ENCODE data around the gene CALML6. TPM values are rescaled to one million over a fixed set of nuclear protein-coding genes. Genes with fewer than 3 reads are reported as not detected.

Gene CALML6
- under 1 TPM in 2 of 4 donors, not detected in 2; 0.24 to 0.36 TPM for total RNA-seq
- polyA plus RNA-seq = 0.18 TPM
- long read RNA-seq, donor 1 = 0 reads
- long read RNA-seq, donor 2 = 0 reads
- long read RNA-seq, donor 3 = 0 reads
- long read RNA-seq, donor 4 = 0 reads

GRCh38 chr1:1914971-1915692, at the start of gene CALML6:
Gene CALML6, plus strand, starts transcription at chr1:1915260. Its CDS starts 21 bp downstream, at chr1:1915281.
- H3K4me3 ChIP-seq (ENCODE audit: low read length) = no peak within 1 kb of the TSS
- ATAC-seq = no peak
- no peaks in the 10 kb centered on the region for H3K4me1 ChIP-seq (ENCODE audit: control insufficient read depth, insufficient read depth, low read length)
- H3K27me3 ChIP-seq (ENCODE audit: control insufficient read depth, insufficient read depth) = no peaks in the 10 kb centered on the region
- no peaks in the 10 kb centered on the region for H3K9me3 ChIP-seq (ENCODE audit: control insufficient read depth, low read length)
- DNase-seq = peak in 2 of 3 donors; percentile 54 to 55
- WGBS = 84% methylated on average over 15 of the region's 15 CpGs
- intact Hi-C loops (cut with DNase I) = no loop called here
- H3K27ac ChIP-seq (ENCODE audit: low read length) = no peak within 1 kb of the TSS

GRCh38 chr1:1867164-1867563, 47.9 kb upstream of the CALML6 start:
- H3K9me3 ChIP-seq (ENCODE audit: control insufficient read depth, low read length) = no peaks in the 10 kb centered on the region
- H3K4me1 ChIP-seq (ENCODE audit: control insufficient read depth, insufficient read depth, low read length) = peaks cover 18% of the 10 kb centered on the region
- intact Hi-C loops (cut with DNase I) = no loop called here
- no peaks in the 10 kb centered on the region for H3K27me3 ChIP-seq (ENCODE audit: control insufficient read depth, insufficient read depth)
- ATAC-seq (no peak), DNase-seq (no peak)
- no peak overlapping the region for H3K27ac ChIP-seq (ENCODE audit: low read length)
- 98% methylated on average over 3 of the region's 3 CpGs for WGBS
- no peak overlapping the region for H3K4me3 ChIP-seq (ENCODE audit: low read length)

- intact Hi-C loops (cut with DNase I) = no loop called here
- Histone ChIP-seq H3K27me3 (ENCODE audit: control insufficient read depth, insufficient read depth) (no peaks in the 10 kb centered on the region), H3K9me3 (ENCODE audit: control insufficient read depth, low read length) (no peaks in the 10 kb centered on the region), H3K4me3 (ENCODE audit: low read length) (no peak overlapping the region), H3K4me1 (ENCODE audit: control insufficient read depth, insufficient read depth, low read length) (peaks cover 23% of the 10 kb centered on the region), H3K27ac (ENCODE audit: low read length) (no peak overlapping the region)
- DNase-seq = no peak
- ATAC-seq = no peak
- WGBS = 32% methylated on average over 4 of the region's 4 CpGs
Observed at GRCh38 chr1:1869469-1869868, 45.6 kb upstream of the CALML6 start.

- 77% methylated on average over 11 of the region's 11 CpGs for WGBS
- DNase-seq (no peak), ATAC-seq (no peak)
- Histone ChIP-seq H3K9me3 (ENCODE audit: control insufficient read depth, low read length) (no peaks in the 10 kb centered on the region), H3K4me3 (ENCODE audit: low read length) (no peak overlapping the region), H3K4me1 (ENCODE audit: control insufficient read depth, insufficient read depth, low read length) (peaks cover 30% of the 10 kb centered on the region), H3K27me3 (ENCODE audit: control insufficient read depth, insufficient read depth) (no peaks in the 10 kb centered on the region), H3K27ac (ENCODE audit: low read length) (peak overlapping the region; percentile 74)
- intact Hi-C loops (cut with DNase I) = no loop called here
Observed at GRCh38 chr1:1872329-1872994, 42.6 kb upstream of the CALML6 start.

DNA sequence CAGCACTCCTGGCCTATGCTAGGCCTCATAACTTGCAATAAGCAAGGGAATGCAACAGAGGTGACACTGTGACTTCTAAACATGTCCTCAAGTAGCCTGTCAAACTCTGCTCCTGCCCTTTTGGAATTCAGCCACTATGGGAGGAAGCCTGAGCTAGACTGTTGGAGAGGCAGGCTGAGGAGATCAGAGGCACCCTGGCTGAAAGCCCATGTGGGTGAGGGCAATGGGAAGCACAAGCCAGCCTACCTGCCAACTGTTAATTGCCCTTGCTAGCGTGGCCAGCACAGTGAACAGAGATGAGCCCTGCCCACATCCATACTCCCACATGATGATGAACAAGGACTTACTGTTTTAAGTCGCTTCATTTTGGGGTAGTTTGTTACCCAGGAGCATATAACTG, 41.9 kb upstream of the CALML6 start:
- Histone ChIP-seq H3K4me3 (ENCODE audit: low read length) (no peak overlapping the region), H3K27me3 (ENCODE audit: control insufficient read depth, insufficient read depth) (no peaks in the 10 kb centered on the region), H3K4me1 (ENCODE audit: control insufficient read depth, insufficient read depth, low read length) (peaks cover 34% of the 10 kb centered on the region), H3K27ac (ENCODE audit: low read length) (peak overlapping the region; percentile 74), H3K9me3 (ENCODE audit: control insufficient read depth, low read length) (no peaks in the 10 kb centered on the region)
- intact Hi-C loops (cut with DNase I) = no loop called here
- peak; percentile 62 to 85 (median 83) for DNase-seq
- WGBS = 63% methylated on average over 2 of the region's 2 CpGs
- peak; percentile 76 to 88 for ATAC-seq

DNA sequence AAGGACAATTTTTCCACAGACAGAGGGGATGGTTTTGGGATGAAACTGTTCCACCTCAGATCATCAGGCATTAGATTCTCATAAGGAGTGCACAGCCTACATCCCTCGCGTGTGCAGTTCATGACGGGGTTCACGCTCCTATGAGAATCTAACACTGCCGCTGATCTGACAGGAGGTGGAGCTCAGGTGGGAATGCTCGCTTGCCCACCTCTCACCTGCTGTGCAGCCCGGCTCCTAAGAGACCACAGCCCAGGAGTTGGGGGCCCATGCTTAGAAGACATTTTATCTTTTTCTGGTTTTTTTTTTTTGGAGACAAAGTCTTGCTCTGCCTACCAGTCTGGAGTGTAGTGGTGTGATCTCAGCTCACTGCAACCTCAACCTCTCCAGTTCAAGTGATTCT, 40.2 kb upstream of the CALML6 start:
- Histone ChIP-seq H3K9me3 (ENCODE audit: control insufficient read depth, low read length) (no peaks in the 10 kb centered on the region), H3K27ac (ENCODE audit: low read length) (no peak overlapping the region), H3K4me1 (ENCODE audit: control insufficient read depth, insufficient read depth, low read length) (peaks cover 40% of the 10 kb centered on the region), H3K4me3 (ENCODE audit: low read length) (no peak overlapping the region), H3K27me3 (ENCODE audit: control insufficient read depth, insufficient read depth) (no peaks in the 10 kb centered on the region)
- 98% methylated on average over 7 of the region's 7 CpGs for WGBS
- DNase-seq (no peak), ATAC-seq (no peak)
- intact Hi-C loops (cut with DNase I) = no loop called here

GRCh38 chr1:1875932-1876331, 39.1 kb upstream of the CALML6 start:
- no peak overlapping the region for H3K27ac ChIP-seq (ENCODE audit: low read length)
- 56% methylated on average over 1 of the region's 1 CpG for WGBS
- peaks cover 41% of the 10 kb centered on the region for H3K4me1 ChIP-seq (ENCODE audit: control insufficient read depth, insufficient read depth, low read length)

DNA sequence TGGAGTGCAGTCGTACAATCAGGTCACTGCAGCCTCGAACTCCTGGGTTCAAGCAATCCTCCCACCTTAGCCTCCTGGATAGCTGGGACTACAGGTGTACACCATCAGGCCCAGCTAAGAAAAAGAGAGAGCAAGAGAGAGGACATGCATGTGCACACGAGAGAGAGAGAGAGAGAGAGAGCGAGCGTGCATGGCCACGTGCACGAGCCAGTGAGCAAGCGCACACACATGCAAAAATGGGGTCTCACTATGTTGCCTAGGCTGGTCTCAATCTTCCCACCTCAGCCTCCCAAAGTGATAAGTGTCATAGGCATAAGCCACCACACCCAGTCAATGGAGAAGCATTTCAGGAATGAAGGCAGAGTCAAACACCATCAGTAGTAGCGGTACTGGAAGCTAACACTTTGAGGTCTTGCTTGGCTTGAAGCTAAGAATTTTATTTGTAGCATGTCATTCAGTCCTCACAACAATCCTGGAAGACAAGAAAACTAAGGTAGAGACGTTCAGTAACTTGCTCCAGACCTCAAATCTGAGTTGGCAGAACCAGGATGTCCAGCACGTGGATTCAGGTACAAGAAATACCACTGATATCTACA, 38.6 kb upstream of the CALML6 start:
- Histone ChIP-seq H3K4me1 (ENCODE audit: control insufficient read depth, insufficient read depth, low read length) (peaks cover 42% of the 10 kb centered on the region), H3K4me3 (ENCODE audit: low read length) (no peak overlapping the region), H3K9me3 (ENCODE audit: control insufficient read depth, low read length) (no peaks in the 10 kb centered on the region), H3K27me3 (ENCODE audit: control insufficient read depth, insufficient read depth) (no peaks in the 10 kb centered on the region), H3K27ac (ENCODE audit: low read length) (no peak overlapping the region)
- intact Hi-C loops (cut with DNase I) = no loop called here
- 68% methylated on average over 11 of the region's 11 CpGs for WGBS
- no peak for DNase-seq
- no peak for ATAC-seq

More at GRCh38 chr1:1875932-1876331, 39.1 kb upstream of the CALML6 start:
- ATAC-seq = no peak
- intact Hi-C loops (cut with DNase I) = no loop called here
- Histone ChIP-seq H3K27me3 (ENCODE audit: control insufficient read depth, insufficient read depth) (no peaks in the 10 kb centered on the region), H3K9me3 (ENCODE audit: control insufficient read depth, low read length) (no peaks in the 10 kb centered on the region), H3K4me3 (ENCODE audit: low read length) (no peak overlapping the region)
- no peak for DNase-seq

- intact Hi-C loops (cut with DNase I) = no loop called here
- no peak for ATAC-seq
- WGBS = 82% methylated on average over 5 of the region's 5 CpGs
- Histone ChIP-seq H3K4me3 (ENCODE audit: low read length) (no peak overlapping the region), H3K4me1 (ENCODE audit: control insufficient read depth, insufficient read depth, low read length) (peaks cover 40% of the 10 kb centered on the region), H3K9me3 (ENCODE audit: control insufficient read depth, low read length) (no peaks in the 10 kb centered on the region), H3K27me3 (ENCODE audit: control insufficient read depth, insufficient read depth) (no peaks in the 10 kb centered on the region), H3K27ac (ENCODE audit: low read length) (no peak overlapping the region)
- DNase-seq = no peak
Observed at GRCh38 chr1:1877865-1878436, 37.1 kb upstream of the CALML6 start.

GRCh38 chr1:1879942-1880341, 35.1 kb upstream of the CALML6 start:
- no peak for ATAC-seq
- Histone ChIP-seq H3K4me1 (ENCODE audit: control insufficient read depth, insufficient read depth, low read length) (peaks cover 32% of the 10 kb centered on the region), H3K27ac (ENCODE audit: low read length) (no peak overlapping the region), H3K27me3 (ENCODE audit: control insufficient read depth, insufficient read depth) (no peaks in the 10 kb centered on the region), H3K4me3 (ENCODE audit: low read length) (no peak overlapping the region), H3K9me3 (ENCODE audit: control insufficient read depth, low read length) (no peaks in the 10 kb centered on the region)
- intact Hi-C loops (cut with DNase I) = loop anchor here in 1 of 4 donors (10.0 kb wide), 1 partner anchor 45 kb away; no protein-coding TSS in a partner anchor
- DNase-seq = no peak
- WGBS = 93% methylated on average over 5 of the region's 5 CpGs
